MM.1S (cell line): Measurements from ENCODE around the gene NEIL1.

ENCODE experiments used
- CTCF ChIP-seq: fragments of 300-600 bp; sonication (generic); IDR thresholded peaks from 2 replicates; pipeline ENCODE4 v1.5.1; 2016; ENCODE audit warnings: antibody characterized with exemption, low read length, mixed read lengths
- EZH2 ChIP-seq: fragments of 300-600 bp; sonication (generic); optimal IDR thresholded peaks from 2 replicates; pipeline ENCODE3; 2017; ENCODE audit warnings: low read depth, mild to moderate bottlenecking, antibody characterized with exemption, low read length, mixed read lengths
- EZH2phosphoT487 ChIP-seq: fragments of 300-600 bp; sonication (generic); IDR thresholded peaks from 2 replicates; pipeline ENCODE4 v1.6.1; 2018; ENCODE audit warnings: antibody characterized with exemption, low read length

DNA sequence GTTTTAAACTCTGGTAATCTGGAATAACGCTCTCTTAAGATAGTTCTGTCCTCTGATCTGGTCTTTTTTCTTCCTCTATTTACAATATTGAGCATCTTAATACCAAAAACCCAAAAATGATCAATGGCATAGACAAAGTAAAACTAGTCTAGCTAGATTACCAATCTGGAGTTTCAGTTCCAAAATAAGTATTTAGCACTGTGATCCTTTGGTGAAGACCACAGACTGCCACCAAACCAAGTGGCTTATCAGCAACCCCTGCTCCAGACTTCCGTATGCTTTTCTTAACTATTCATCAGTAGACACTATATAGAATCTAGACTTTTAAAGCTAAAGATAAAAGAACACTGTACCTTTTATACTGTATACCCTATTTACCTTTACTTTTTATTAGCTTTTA is 57.1 kb downstream of the NEIL1 start:
- TF ChIP-seq CTCF, result no peak
- no peak for TF ChIP-seq EZH2phosphoT487
- TF ChIP-seq EZH2, result no peak
